Adrenal gland (tissue), 12 donors: ENCODE data around the gene MRPL36. TPM values are rescaled to one million over a fixed set of nuclear protein-coding genes. Genes with fewer than 3 reads are reported as not detected.

Experiments used
- DNase-seq, 7 donors: peaks; one replicate each; pipeline ENCODE4 v3.0.0-alpha.2; 2019 to 2020
- H3K27ac ChIP-seq, 5 donors: fragments of 200-600 bp; sonication (generic) in 4 of 5; 1 replicate in 3 of 5; 2 replicates in 2 of 5; pipeline versions ENCODE4 v1.5.1 to v1.8.0; 2016 to 2020; ENCODE audit warnings: mild to moderate bottlenecking in 1 of 5
- H3K27me3 ChIP-seq: fragments of 200-600 bp; 2 replicates; pipeline ENCODE4 v1.8.0; 2021
- H3K36me3 ChIP-seq, 2 donors: fragments of 200-600 bp; replicated peaks in 1 of 2; 1 replicate in 1 of 2; 2 replicates in 1 of 2; pipeline versions ENCODE4 v1.5.1 to v1.8.0; 2018 to 2022
- H3K4me1 ChIP-seq, 2 donors: fragments of 200-600 bp; replicated peaks in 1 of 2; 1 replicate in 1 of 2; 2 replicates in 1 of 2; pipeline versions ENCODE4 v1.5.1 to v1.8.0; 2018 to 2021
- H3K4me3 ChIP-seq, 4 donors: fragments of 200-600 bp; sonication (generic) in 3 of 4; one replicate each; pipeline ENCODE4 v1.5.1; 2016 to 2018
- H3K9me3 ChIP-seq, 3 donors: fragments of 200-600 bp; sonication (generic) in 1 of 3; replicated peaks in 1 of 3; 1 replicate in 2 of 3; 2 replicates in 1 of 3; pipeline versions ENCODE4 v1.5.1 to v1.8.0; 2016 to 2021
- POLR2A ChIP-seq, 2 donors: fragments of 450-650 bp; IDR thresholded peaks; one replicate each; pipeline ENCODE4 v1.6.1; 2017; ENCODE audit warnings: antibody characterized with exemption in 2 of 2, mild to moderate bottlenecking in 2 of 2, moderate library complexity in 1 of 2
- WGBS, 4 donors: extraction: QIAGEN DNeasy Blood & Tissue Kit in 2 of 4; methylation state at CpG; one replicate each; pipeline versions ENCODE4 v1.1.5 to v1.1.7; 2013 to 2017; 5-methylcytosine and 5-hydroxymethylcytosine counted together
- intact Hi-C, 2 donors: fragments of 100-400 bp; cut with DNase I; formaldehyde crosslinking; loops; one replicate each; pipeline versions ENCODE4 v1.14.1 to v1.15.0; 2022 to 2023
- polyA plus RNA-seq, 3 donors: library from polyadenylated mRNA; stranded (reverse); fragments of 200-250 nt in 2 of 3; fragments of 350-450 nt in 1 of 3; fragmentation: Illumina TruSeq in 1 of 3; extraction: RNeasy Lipid Tissue Mini Kit (QIAGEN cat#74804) in 1 of 3; gene quantifications; one replicate each; pipeline ENCODE4 v1.2.3, GENCODE V29; 2013 to 2014
- total RNA-seq, 9 donors: library from RNA; depleted of rRNA in 4 of 9; stranded (reverse); fragments of >200 nt in 4 of 9; fragments of 120-200 nt in 1 of 9; fragmentation: NEBNext Ultra II Directional in 1 of 9; extraction: Animal tissue kit (Norgen Biotek cat#: 25700) in 1 of 9; gene quantifications; one replicate each; pipeline versions ENCODE4 v1.1.0 to v1.2.4, GENCODE V29; 2013 to 2023
- TF ChIP-seq, protein P1 (sequence below), 6 experiments: fragments of 450-650 bp in 4 of 6; fragments of 200-600 bp in 2 of 6; sonication (generic) in 1 of 6; IDR thresholded peaks; 1 replicate in 5 of 6; 2 replicates in 1 of 6; pipeline versions ENCODE4 v1.5.1 to v1.8.0; 2016 to 2021; ENCODE audit warnings: antibody characterized with exemption in 6 of 6, mild to moderate bottlenecking in 2 of 6, moderate library complexity in 1 of 6
- donor health status: healthy with polysubstance abuse.
- donor health status: Bipolar disorder and iron deficiency.
- donor health status: DM: yes; HTN: yes; CAD: no.
- donor health status: DM: no; HTN: no; CAD: no.
- donor health status: DM: no; HTN: no; CAD: no.
- donor health status: DM: yes; HTN: yes; CAD: no.

MRPL36 gene
- total and polyA plus RNA-seq, 12 donors, result 23.3 to 97.4 (median 61.3) TPM

DNA sequence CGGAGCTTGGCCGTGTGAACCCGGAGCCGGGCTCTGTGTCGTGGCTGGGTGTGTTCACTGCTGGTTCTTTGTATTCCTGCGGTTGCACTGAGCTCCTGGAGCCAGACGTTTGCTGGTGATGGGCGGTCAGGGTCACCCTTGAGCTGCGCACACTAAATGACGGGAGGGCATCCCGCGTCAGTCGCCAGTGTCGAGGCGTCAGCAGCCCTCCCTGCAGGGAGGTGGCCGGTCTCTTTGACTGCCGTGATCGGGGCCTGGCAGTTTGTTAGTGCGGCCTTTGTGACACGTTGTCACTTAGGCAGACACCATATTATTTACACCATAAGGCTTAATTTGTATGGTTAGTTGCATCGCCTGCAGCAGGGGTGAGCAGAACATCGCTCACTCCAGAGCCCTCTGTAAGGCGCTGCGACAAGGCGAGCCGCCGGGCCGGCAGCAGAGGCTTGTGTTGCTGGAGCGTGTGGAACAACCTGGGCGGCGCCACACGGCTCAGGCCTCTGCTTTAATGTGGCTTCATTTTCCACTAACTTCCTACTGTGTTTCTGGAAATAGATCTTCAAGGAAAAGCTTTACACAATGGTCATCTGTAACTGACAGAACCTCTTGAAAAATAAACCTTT is 9.9 kb upstream of the MRPL36 start:
- peaks cover 0 to 84% of the 10 kb centered on the region in 2 donors for H3K36me3 ChIP-seq

DNA sequence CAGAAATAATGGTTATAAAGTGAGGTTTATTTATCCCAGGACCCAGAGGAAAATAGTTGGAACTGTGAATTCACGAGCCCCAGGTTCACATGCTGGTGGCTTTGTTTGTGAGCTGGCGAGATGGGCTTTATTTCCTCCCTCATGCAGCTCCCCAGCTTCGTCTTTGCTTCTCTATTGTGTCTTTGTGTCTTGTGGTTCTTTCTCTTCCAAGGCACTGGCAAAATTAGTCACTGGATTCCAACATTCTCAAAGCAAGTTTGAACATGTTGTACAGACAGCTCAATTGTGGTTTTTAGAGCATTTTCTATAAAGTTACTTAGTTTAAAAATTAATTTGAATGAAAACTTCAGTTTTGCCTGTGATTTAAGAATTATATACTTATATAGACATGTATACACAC is 8.8 kb upstream of the MRPL36 start:
- H3K27me3 ChIP-seq, result no peaks in the 10 kb centered on the region
- H3K27ac ChIP-seq, result no peak overlapping the region
- TF ChIP-seq POLR2A (IDR thresholded peaks at IDR 0.05), result no peak
- TF ChIP-seq, protein P1, sequence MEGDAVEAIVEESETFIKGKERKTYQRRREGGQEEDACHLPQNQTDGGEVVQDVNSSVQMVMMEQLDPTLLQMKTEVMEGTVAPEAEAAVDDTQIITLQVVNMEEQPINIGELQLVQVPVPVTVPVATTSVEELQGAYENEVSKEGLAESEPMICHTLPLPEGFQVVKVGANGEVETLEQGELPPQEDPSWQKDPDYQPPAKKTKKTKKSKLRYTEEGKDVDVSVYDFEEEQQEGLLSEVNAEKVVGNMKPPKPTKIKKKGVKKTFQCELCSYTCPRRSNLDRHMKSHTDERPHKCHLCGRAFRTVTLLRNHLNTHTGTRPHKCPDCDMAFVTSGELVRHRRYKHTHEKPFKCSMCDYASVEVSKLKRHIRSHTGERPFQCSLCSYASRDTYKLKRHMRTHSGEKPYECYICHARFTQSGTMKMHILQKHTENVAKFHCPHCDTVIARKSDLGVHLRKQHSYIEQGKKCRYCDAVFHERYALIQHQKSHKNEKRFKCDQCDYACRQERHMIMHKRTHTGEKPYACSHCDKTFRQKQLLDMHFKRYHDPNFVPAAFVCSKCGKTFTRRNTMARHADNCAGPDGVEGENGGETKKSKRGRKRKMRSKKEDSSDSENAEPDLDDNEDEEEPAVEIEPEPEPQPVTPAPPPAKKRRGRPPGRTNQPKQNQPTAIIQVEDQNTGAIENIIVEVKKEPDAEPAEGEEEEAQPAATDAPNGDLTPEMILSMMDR (IDR thresholded peaks at IDR 0.05), result no peak
- no peaks in the 10 kb centered on the region for H3K9me3 ChIP-seq
- no peak overlapping the region for H3K4me3 ChIP-seq
- intact Hi-C loops, result no loop called here
- H3K4me1 ChIP-seq, result no peaks in the 10 kb centered on the region
- WGBS, 4 donors, result 54 to 81% (median 59%) methylated on average over 3 of the region's 3 CpGs
- DNase-seq, result no peak
- H3K36me3 ChIP-seq, result peaks cover 0 to 83% of the 10 kb centered on the region in 2 donors

More for the DNA sequence above, 9.9 kb upstream of the MRPL36 start:
- Histone ChIP-seq H3K27me3 (no peaks in the 10 kb centered on the region), H3K4me3 (no peak overlapping the region), H3K4me1 (no peaks in the 10 kb centered on the region), H3K9me3 (no peaks in the 10 kb centered on the region), H3K27ac (no peak overlapping the region)
- TF ChIP-seq POLR2A (IDR thresholded peaks at IDR 0.05), result no peak
- TF ChIP-seq, protein P1 (IDR thresholded peaks at IDR 0.05), result no peak
- DNase-seq, result no peak
- WGBS, 4 donors, result 91 to 94% (median 93%) methylated on average over 22 to 32 of the region's 32 CpGs
- intact Hi-C loops, result no loop called here

DNA sequence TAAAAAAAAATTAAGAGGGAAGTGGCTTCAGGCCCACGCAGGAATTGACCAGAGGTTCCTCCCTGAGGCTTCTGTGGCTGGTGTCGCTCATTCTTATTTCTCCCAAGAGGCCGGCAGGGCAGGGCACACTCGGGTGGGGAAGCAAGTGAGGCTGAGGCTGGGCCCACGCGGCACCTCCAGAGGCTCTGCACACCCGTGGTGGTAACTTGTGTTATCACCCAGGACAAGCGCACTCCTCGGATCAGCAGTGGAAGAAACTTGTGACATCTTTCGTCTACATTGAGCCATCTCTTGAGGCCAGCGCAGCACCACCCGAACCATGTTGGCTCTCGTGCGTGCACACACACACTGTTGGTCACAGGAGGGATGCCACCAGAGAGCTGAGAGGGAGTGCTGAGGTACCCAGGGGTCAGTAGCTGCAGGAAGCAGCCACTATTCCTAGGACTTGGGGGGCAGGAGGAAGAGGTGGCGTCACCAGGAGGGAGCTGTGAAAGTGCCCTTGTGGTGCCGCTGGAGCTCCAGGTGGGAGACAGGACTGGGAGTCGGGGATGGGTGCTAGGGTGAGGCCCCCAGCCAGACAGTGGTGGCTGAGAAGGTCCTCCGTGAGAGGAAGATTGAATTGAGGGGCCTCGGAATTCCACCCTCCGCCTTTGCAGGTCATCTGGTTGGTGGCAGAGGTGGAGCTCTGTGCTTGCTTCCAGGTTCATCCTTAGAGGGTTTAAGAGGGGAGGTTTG is 8.0 kb upstream of the MRPL36 start:
- WGBS, 4 donors, result 87 to 93% (median 92%) methylated on average over 14 to 20 of the region's 20 CpGs
- no peak for DNase-seq
- TF ChIP-seq, protein P1 (IDR thresholded peaks at IDR 0.05), result no peak
- H3K9me3 ChIP-seq, result no peaks in the 10 kb centered on the region
- intact Hi-C loops, result no loop called here
- H3K4me3 ChIP-seq, result no peak overlapping the region
- peaks cover 0 to 80% of the 10 kb centered on the region in 2 donors for H3K36me3 ChIP-seq
- H3K4me1 ChIP-seq, result peaks cover 0 to under 1% of the 10 kb centered on the region in 2 donors
- no peak overlapping the region for H3K27ac ChIP-seq
- no peaks in the 10 kb centered on the region for H3K27me3 ChIP-seq

DNA sequence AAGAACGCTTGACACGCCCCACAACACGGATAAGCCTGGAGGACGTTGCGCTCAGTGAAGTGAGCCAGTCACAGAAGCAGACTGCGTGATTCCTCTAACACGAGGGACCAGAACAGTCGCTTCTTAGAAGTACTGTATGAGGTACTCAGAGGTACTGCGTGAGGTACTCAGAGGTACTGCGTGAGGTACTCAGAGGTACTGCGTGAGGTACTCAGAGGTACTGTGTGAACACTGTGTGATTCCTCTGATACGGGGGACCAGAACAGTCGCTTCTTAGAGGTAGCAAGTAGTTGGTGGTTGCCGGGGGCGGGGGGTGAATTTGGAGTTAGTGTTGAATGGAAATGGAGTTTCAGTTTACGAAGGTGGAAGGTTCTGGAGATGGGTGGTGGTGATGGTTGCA is 7.3 kb upstream of the MRPL36 start:
- 88 to 96% (median 89%) methylated on average over 16 of the region's 16 CpGs for WGBS, 4 donors
- intact Hi-C loops, result no loop called here
- no peak for TF ChIP-seq POLR2A (IDR thresholded peaks at IDR 0.05)
- TF ChIP-seq, protein P1 (IDR thresholded peaks at IDR 0.05), result no peak

More for the DNA sequence above, 7.3 kb upstream of the MRPL36 start:
- Histone ChIP-seq H3K4me1 (peaks cover 2 to 7% of the 10 kb centered on the region in 2 donors), H3K9me3 (no peaks in the 10 kb centered on the region), H3K36me3 (peaks cover 0 to 78% of the 10 kb centered on the region in 2 donors), H3K4me3 (no peak overlapping the region), H3K27ac (no peak overlapping the region), H3K27me3 (no peaks in the 10 kb centered on the region)
- no peak for DNase-seq
